ENCODE measurements around the gene SCN4A.
A peak's percentile ranks its signal among the peaks of the same experiment; 100 is the strongest.
"Not testable (repeated sequence)": the region's sequence is repeated elsewhere in the genome, so short reads cannot be mapped to it uniquely, and the experiment has no call there.

Gene SCN4A

GRCh38 chr17:63939401-63939800 lies 33.3 kb downstream of the SCN4A start:
- DNase-seq (ENCODE audit: extremely low read depth in 1 of 2, low read depth in 1 of 2), result no peak

GRCh38 chr17:63937920-63938319 lies 34.8 kb downstream of the SCN4A start:
- no peak for DNase-seq (ENCODE audit: extremely low read depth in 1 of 2, low read depth in 1 of 2)

DNA sequence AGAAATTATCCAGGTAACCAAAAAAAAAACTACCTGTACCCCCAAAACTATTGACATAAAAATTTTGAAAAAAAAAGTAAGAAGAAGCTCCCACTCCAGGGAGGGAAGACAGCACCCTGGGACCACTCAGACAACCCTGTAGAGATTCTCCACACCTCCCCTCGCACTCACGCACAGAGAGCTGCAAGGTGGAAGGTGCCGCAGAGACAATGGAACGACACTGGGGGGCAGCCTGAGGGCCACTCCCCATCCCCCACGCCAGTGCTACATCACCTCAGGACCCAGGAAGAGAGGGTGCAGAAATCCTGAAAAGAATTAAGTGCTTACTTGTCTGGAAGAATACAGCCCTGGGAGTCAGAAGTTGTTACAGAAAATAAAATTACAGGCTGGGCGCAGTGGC lies 35.4 kb downstream of the SCN4A start:
- no peak for DNase-seq (ENCODE audit: extremely low read depth in 1 of 2, low read depth in 1 of 2)

DNA sequence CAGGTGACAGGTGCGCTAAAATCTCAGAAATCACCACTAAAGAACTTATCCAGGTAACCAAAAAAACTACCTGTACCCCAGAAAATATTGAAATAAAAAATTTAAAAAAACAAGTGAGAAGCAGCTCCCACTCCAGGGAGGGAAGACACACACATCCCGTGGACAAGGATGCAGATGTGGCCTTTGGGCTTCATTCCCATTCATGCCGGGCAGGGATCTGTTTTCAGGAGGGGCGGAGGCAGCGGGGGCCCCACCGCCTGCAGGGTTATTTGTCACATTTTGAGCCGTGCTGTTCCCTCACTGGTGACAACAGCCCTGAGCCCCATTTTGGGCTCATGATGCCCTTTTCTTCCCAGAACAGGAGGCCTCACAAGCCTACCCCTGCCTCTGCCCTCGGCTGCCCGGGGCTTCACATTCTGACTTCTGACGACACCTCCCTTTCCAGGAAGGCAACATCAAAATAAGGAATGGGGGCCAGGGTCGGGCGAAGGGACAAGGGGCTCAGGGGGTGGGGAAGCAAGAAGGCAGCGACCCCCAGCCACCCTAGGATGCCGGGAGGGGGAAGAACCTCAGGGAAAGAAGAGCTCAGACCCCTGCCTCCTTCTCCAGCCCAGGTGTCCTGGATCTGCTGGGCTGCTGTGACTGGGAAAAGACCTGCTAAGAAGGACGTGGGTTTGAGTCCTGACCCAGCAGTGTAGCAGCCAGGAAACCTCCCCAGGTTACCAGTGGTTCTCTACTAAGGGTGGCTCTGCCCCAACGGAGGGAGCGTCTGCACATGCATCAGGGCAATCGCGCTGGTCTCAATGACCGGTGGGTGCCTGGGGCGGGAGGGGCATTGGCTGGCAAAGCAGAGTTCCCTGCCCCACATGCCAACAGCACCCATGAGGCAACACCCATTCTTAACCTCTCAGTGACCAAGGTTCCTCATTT lies 38.3 kb downstream of the SCN4A start:
- no peak for DNase-seq (ENCODE audit: extremely low read depth in 1 of 2, low read depth in 1 of 2)

DNA sequence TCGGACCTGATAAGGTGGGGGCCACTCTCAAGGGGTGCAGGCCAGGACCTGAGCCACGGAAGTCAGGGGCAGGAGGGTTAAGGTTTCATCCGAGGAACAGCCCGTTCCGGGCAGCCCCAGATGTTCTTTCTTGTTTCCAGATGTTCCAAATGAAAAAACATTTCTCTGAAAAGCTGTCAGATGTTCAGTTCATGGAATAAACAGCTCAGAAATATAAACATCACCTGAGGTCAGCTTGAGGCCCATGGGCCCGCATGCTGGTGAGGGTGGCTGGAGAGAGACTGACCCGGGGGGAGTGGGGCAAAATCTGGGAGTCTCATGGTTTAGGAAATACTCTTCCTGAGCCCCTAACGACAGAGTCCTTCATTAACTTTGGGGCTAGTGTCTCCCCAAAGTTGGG lies 39.1 kb downstream of the SCN4A start:
- DNase-seq (ENCODE audit: extremely low read depth in 1 of 2, low read depth in 1 of 2), result no peak

DNA sequence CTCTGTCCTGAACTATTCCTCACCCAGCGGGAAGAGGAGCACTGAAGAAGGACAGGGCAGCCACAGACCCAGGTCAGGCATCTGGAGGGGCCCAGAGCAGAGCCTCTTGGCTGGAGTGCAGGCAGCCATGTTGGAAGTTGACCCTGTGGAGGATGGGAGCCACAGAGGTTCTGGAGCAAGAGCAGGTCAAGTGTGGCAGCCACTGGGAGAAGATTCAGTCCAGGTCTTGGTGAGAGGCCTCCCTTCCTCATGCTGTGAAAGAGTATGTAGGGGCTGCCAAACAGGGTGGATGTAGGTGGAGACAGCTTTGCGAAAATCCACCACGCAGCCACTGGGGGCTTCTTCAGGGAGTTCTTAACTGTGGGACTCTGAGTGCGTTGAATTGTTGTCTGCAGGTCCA lies 40.0 kb downstream of the SCN4A start:
- DNase-seq (ENCODE audit: extremely low read depth in 1 of 2, low read depth in 1 of 2), result no peak

DNA sequence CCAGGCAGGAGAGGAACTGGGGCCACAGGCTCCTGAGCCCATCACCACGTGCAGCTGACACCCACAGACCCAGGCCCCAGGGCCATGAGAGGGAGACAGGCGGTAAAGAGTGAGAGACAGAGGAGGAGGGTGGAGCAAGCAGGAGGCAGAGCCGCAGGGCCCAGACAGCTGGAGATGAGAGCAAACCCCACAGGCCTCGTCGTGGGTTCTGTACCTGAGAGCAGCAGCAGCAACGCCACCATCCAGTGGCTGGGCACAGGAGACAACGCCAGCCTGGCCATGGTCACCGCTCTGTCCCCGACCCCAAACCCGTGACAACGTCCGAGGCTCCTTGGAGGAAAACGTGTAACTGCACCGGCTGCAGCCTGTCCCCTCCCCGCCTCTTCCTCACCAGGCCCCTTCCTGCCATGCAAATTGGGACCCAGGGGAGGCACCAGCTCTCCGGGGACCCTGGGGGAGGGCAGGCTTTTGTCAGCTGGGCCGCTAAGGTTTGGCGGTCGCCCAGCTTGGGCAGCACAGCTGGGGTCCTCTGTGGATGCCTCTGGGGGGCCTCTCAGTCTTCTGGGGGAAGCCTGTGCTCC lies 40.6 kb downstream of the SCN4A start, which contains the start of gene CD79B:
Gene CD79B (minus strand): TSS at position 351 of the 581 bp plus-strand sequence. CDS start 70 bp downstream, at position 281.
- no peak for DNase-seq (ENCODE audit: extremely low read depth in 1 of 2, low read depth in 1 of 2)

DNA sequence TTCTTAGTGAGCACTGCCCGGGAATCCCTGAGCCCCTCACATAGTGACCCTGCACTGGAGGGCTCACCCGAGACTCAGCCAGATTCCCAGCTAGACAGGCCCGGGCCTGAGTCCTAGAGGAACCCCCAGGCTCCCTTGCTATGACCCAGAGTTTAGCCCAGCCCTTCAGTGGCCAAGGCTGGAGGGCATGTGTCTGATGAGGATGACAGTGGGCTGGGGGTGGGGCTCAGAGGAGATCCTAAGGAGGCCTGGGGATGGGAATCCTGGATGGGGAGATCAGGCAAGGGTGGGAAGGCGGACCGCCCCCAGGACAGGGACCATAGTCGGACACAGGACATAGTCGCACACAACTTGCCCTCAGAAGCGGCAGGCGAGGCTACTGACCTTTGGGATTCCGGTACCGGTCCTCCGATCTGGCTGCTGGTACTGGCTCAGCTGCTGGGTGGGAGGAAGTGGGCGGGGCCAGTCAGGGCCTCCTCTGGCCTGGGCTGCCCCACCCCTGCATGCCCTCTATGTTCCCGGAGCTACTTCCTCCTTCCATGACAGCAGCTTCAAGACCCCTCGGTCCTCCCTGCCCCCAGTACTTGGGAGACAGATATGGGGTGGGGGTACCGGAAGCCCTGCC lies 41.7 kb downstream of the SCN4A start:
- peak in 1 of 2 donors; percentile 41 for DNase-seq (ENCODE audit: extremely low read depth in 1 of 2, low read depth in 1 of 2)

- DNase-seq (ENCODE audit: extremely low read depth in 1 of 2, low read depth in 1 of 2), result no peak
These were observed 42.6 kb downstream of the SCN4A start for GRCh38 chr17:63929860-63930766.

DNA sequence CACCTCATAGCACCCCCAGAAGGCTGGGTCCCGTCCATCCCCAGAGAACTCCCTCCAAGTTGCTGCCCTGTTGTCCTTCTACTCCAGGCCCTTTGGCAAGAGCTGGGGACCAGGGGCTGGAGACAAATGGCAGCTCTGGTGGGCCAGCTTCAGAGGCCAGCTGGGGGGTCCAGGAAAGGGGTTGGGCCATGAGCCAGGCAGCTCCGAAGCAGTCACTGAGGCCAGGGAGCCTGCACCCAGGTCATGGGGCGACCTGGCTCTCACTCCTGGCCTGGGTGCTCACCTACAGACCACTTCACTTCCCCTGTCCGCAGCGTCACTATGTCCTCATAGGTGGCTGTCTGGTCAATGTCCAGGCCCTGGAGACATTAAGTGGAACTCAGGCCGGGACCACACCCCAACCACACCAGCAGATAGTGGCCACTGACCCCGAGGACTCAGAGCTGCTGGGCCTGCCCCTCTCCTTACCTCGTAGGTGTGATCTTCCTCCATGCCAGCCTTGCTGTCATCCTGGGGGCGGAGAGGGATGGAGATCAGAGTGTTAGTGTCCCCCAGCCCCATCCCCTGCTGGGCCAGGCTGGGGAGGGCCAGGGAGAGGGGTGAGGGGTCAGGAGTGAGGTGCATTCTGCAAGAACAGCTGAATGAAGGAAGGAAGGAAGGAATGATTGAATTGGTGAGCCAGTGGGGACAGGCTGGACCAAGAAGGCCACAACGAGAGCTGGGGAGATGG lies 43.6 kb downstream of the SCN4A start:
- DNase-seq (ENCODE audit: extremely low read depth in 1 of 2, low read depth in 1 of 2), result no peak

- no peak for DNase-seq (ENCODE audit: extremely low read depth in 1 of 2, low read depth in 1 of 2)
These were observed 44.5 kb downstream of the SCN4A start for GRCh38 chr17:63928172-63928666.

DNA sequence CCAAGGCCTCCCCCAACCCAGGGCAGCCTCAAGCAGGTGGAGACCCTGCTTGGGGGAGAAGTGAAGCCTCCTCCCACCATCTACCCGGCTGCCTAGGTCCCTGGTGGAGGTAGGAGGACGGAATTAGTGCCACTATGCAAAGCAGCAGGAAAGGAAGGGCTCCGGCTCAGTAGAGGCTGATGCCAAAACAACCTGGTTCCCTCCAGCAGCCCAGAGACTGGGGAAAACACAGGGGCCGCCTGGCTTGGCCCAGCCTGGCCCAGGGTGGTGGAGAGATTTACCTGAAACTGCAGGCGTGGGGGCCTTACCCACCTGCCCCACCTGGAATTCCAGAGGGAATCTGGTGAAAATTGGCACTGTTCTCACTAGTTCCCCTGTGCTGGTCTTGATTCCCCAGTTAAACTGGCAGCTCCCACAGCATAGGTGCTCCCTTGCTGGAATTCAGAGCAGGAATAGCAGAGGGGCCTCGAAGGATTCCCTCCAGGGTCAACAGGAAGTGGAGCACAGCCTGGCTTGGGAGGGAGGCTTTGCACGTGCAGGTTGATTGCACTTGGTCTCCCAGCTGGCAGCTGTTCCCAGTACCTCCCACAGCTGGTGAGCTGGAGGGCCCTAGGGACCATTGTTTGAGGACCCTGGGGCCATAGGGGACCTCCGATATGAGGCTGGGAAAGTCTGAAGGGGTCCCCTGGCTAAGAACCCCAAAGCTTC lies 45.1 kb downstream of the SCN4A start:
- DNase-seq (ENCODE audit: extremely low read depth in 1 of 2, low read depth in 1 of 2), result no peak

GRCh38 chr17:63926164-63926563 lies 46.6 kb downstream of the SCN4A start:
- no peak for DNase-seq (ENCODE audit: extremely low read depth in 1 of 2, low read depth in 1 of 2)

- no peak for DNase-seq (ENCODE audit: extremely low read depth in 1 of 2, low read depth in 1 of 2)
These were observed 47.1 kb downstream of the SCN4A start for GRCh38 chr17:63925615-63926014.

- DNase-seq (ENCODE audit: extremely low read depth in 1 of 2, low read depth in 1 of 2), result not testable (repeated sequence)
These were observed 50.3 kb downstream of the SCN4A start for GRCh38 chr17:63922402-63922801.

DNA sequence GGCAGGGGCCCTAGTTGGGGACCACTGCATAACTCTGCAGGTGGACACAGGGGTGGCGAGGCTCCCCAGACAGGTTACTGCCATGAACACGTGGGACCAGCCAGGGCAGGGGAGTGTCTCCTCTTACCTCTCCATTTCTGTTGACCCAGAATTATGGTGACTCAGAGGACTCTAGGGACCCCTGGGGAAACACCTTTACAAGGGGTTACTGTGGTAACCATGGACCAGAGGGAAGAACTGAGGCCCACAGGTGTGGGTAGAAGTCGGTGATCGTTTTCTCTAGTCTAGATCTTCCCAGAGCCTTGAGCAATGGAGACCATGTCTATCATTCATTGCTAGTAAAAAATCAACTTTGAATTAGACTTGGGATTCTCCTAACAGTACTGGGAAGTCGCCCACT lies 51.9 kb downstream of the SCN4A start:
- DNase-seq (ENCODE audit: extremely low read depth in 1 of 2, low read depth in 1 of 2), result not testable (repeated sequence)

DNA sequence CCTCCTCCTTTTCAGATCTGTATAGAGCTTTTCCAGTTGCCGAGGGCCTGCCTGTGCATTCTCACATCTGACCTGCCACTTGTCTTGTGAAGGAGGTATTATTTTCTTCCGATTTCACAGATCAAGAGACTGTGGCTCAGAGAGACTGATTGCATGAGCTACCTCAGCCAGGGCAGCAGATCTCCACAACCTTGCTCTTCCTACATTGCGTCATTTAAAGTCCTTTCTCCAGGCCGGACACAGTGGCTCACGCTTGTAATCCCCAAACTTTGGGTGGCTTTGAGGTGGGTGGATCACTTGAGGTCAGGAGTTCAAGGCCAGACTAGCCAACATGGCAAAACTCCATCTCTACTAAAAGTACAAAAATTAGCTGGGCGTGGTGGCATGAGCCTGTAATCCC lies 52.7 kb downstream of the SCN4A start:
- not testable (repeated sequence) for DNase-seq (ENCODE audit: extremely low read depth in 1 of 2, low read depth in 1 of 2)

GRCh38 chr17:63919311-63919723 lies 53.4 kb downstream of the SCN4A start:
- peak; percentile 42 to 44 for DNase-seq (ENCODE audit: extremely low read depth in 1 of 2, low read depth in 1 of 2)

- not testable (repeated sequence) for DNase-seq (ENCODE audit: extremely low read depth in 1 of 2, low read depth in 1 of 2)
These were observed 53.9 kb downstream of the SCN4A start, which contains the start of gene GH1 for GRCh38 chr17:63918789-63919305. Gene GH1 (minus strand): TSS chr17:63918839. CDS start chr17:63918776, 63 bp downstream.

All from activated CD8-positive, alpha-beta memory T cell treated with anti-CD3 and anti-CD28 coated beads for 1 hour (primary cell).